ENCODE measurements around the gene CCT8.

CCT8 gene

GRCh38 chr21:29075706-29076466 lies 2.4 kb upstream of the CCT8 start:
- Histone ChIP-seq H3K27me3 (no peaks in the 10 kb centered on the region; the same call in 1 of the 2 replicates), H3K4me1 (no peaks in the 10 kb centered on the region), H3K4me3 (ENCODE audit: low read depth, low read length) (no peak overlapping the region), H3K9me3 (no peaks in the 10 kb centered on the region), H3K36me3 (peaks cover 6% of the 10 kb centered on the region)
- TF ChIP-seq CTCF (IDR thresholded peaks at IDR 0.05; ENCODE audit: low read depth, low read length): no peak
- no peak for DNase-seq

- Histone ChIP-seq H3K9me3 (no peaks in the 10 kb centered on the region), H3K36me3 (peaks cover 17% of the 10 kb centered on the region), H3K4me1 (no peaks in the 10 kb centered on the region), H3K27me3 (no peaks in the 10 kb centered on the region), H3K4me3 (ENCODE audit: low read depth, low read length) (no peak overlapping the region)
- no peak for DNase-seq
- TF ChIP-seq CTCF (IDR thresholded peaks at IDR 0.05; ENCODE audit: low read depth, low read length): no peak
Measured at GRCh38 chr21:29074783-29075182, 1.3 kb upstream of the CCT8 start.

GRCh38 chr21:29074007-29074376 lies 544 bp upstream of the CCT8 start:
- peak overlapping the region; percentile 93 for H3K4me3 ChIP-seq (ENCODE audit: low read depth, low read length)
- H3K4me1 ChIP-seq: no peaks in the 10 kb centered on the region
- H3K27me3 ChIP-seq: no peaks in the 10 kb centered on the region
- H3K9me3 ChIP-seq: no peaks in the 10 kb centered on the region
- TF ChIP-seq CTCF (IDR thresholded peaks at IDR 0.05; ENCODE audit: low read depth, low read length): no peak
- H3K36me3 ChIP-seq: peaks cover 25% of the 10 kb centered on the region
- DNase-seq: no peak

- H3K36me3 ChIP-seq: peaks cover 34% of the 10 kb centered on the region
- no peaks in the 10 kb centered on the region for H3K27me3 ChIP-seq
- DNase-seq: peak; percentile 17
- peak overlapping the region; percentile 93 for H3K4me3 ChIP-seq (ENCODE audit: low read depth, low read length)
- no peak for TF ChIP-seq CTCF (IDR thresholded peaks at IDR 0.05; ENCODE audit: low read depth, low read length)
- H3K9me3 ChIP-seq: no peaks in the 10 kb centered on the region
- no peaks in the 10 kb centered on the region for H3K4me1 ChIP-seq
Measured at GRCh38 chr21:29072873-29073221, 601 bp downstream of the CCT8 start.

- Histone ChIP-seq H3K4me1 (no peaks in the 10 kb centered on the region), H3K9me3 (no peaks in the 10 kb centered on the region), H3K27me3 (no peaks in the 10 kb centered on the region), H3K36me3 (peaks cover 96% of the 10 kb centered on the region), H3K4me3 (ENCODE audit: low read depth, low read length) (no peak overlapping the region)
- no peak for DNase-seq
- no peak for TF ChIP-seq CTCF (IDR thresholded peaks at IDR 0.05; ENCODE audit: low read depth, low read length)
Measured at GRCh38 chr21:29064850-29065481, 8.5 kb downstream of the CCT8 start.

GRCh38 chr21:29056538-29057050 lies 16.9 kb downstream of the CCT8 start:
- Histone ChIP-seq H3K27me3 (no peaks in the 10 kb centered on the region), H3K9me3 (no peaks in the 10 kb centered on the region), H3K4me1 (no peaks in the 10 kb centered on the region), H3K4me3 (ENCODE audit: low read depth, low read length) (no peak overlapping the region), H3K36me3 (peaks cover 83% of the 10 kb centered on the region)
- DNase-seq: no peak
- no peak for TF ChIP-seq CTCF (IDR thresholded peaks at IDR 0.05; ENCODE audit: low read depth, low read length)
